ENCODE results near the gene SLX4.

SLX4 gene

DNA sequence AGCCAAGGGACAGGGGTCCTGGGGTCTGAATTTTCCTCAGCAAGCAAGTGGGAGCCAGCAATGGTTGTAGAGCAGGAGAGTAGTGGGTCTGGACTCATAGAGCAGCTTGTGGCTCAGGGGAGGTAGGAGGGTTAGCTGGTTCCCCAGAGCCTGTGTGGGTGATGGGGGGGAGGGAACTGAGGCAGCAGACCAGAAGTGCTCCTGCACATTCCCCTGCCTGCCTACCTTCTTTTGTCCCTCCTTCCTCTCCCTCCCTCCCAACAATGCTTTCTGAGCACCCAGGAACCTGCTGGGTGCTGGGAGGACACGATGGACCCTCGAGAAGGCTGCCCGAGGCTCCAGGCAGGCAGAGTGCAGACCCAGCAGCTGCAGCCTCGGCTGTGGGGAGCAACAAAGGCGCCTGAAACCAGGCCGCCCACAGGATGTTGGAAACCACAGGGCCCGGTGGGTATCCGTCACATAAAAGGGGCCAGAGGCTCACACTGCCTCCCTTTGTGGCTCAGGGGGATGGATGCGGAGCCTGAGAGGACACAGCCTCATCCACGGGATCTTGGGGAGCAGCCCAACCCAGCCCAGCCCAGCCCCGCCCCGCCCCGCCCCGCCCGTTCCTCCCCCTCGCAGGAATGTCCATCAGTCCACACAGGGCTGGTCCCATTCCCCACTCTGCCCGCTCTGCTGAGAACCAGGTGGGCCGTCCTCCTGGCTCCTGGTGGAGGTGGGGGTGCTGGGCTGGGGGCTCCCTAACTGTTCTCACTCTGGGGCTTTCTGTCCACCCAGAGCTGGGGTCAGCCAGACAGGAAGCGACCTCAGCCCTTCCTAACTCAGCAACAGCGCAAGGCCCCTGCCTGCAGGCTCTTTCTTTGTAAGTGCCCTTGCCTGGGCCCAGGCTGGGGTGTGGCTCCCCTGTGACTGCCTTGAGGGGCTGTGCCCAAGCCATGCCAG, 32.5 kb downstream of the SLX4 start:
- peak; percentile 78 for DNase-seq

- DNase-seq: peak; percentile 51
These were observed 33.3 kb downstream of the SLX4 start for GRCh38 chr16:3578121-3578520.

DNA sequence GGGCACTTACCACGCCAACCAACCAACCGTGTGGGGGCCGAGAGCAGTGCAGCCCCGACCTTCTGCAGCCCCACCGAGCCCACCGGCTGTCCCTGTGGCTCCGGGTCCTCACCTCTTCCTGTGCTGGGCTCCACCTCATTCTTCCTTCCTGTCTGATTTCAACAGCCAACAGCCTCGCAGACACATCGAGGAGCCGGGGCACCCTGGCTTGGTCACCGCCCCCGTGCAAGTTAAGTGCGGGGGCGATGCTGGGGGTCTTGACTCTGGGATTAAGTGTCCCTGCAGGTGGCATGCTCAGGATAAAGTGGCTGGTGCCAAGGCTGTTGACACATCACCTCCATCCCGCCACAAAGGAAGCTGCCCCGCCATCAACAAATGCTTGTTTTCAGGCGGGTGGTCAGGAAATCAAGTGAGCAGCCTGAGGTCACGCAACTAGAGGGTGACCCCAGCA, 34.1 kb downstream of the SLX4 start, which contains the start of gene NLRC3:
TSS of gene NLRC3 (minus strand) at position 102 of the 451 bp plus-strand sequence. CDS start 12,367 bp downstream, outside the sequence.
- peak; percentile 62 for DNase-seq

- DNase-seq: peak; percentile 36
These were observed 35.2 kb downstream of the SLX4 start for GRCh38 chr16:3576211-3576610.

DNA sequence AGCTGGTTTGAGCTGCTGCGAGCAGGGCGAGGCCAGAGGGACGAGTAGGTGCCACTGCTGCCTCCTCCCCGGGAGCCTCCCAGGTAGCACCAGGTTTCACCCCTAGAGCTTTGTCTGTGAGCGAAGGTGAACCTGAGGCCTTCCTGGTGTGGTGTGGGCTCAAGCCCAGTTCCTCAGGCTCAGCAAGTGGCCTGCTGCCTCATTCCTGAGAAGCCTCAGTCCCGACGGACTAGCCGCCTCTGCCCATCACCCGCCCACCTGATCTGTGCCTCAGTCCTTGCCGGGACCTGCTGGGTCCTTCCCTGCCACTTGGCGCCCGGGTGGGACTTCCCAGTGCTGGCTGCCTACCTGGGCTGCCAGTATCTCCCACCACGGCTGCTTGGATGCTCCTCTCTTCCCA, 35.9 kb downstream of the SLX4 start:
- DNase-seq: peak; percentile 23

- DNase-seq: no peak
These were observed 37.2 kb downstream of the SLX4 start for GRCh38 chr16:3574195-3574594.

- DNase-seq: no peak
These were observed 38.1 kb downstream of the SLX4 start for GRCh38 chr16:3573146-3573815.

DNA sequence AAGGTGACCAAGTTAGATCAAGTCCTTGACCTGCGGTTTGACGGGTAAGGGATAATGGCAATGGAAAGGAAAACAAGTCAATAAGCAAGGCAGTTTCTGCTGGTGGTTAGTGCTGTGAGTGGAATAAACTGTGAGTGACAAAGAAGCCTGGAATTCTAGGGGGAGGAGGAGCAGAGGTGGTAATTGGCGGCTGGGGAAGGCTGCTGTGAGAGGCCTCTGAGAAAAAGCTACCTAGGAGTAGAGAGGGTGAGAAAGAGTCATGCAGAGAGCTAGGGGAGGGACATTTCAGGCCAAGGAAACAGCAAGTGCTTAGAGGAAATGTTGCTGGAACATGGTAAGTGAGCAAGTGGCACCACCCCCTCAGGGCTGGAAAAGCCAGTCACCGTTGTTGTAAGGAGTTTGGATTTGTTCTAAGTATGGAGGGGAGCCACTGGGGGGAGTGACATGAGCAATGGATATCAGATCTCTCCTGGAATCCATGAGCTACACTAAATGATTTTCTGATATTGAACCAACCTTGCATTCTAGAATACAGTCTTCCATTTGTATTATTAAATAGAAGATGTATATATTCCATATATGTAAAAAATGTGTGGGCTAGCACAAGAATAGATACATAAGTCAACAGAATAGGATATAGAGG, 40.9 kb downstream of the SLX4 start:
- no peak for DNase-seq

GRCh38 chr16:3569851-3570250, 41.6 kb downstream of the SLX4 start:
- DNase-seq: no peak

DNA sequence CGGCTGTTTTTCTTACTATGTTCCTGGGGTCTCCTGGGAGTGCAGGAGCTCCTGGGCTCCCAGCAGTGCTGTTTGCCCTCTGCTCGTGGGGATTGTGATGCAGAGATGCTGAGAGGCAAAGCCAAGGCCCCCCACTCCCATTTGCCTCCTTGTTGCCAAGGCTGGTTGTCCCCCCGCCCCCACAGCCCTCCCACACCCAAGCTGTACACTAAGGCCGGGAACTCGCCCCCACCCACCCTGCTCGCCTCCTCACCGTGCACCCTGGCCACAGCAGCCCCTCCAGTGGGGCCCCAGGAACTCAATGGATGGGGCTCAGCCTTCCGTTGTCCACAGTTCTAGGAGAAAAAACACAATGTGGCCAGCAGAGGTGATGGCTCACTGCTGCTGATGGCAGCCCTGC, 44.4 kb downstream of the SLX4 start:
- no peak for DNase-seq

DNA sequence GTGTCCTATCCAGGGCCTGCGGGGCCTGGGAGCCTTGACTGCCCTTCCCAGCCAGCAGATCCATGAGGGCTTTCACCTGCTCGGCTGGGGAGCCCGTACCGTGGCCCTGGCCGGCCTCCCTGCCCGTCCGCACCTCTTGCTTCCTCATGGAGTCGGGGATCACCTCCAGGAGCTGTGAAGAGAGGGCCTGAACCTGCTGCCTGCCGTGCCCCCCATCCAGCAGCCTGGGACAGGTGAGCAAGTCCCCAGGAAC, 46.6 kb downstream of the SLX4 start:
- no peak for DNase-seq

GRCh38 chr16:3564130-3564888, 47.1 kb downstream of the SLX4 start:
- no peak for DNase-seq

- no peak for DNase-seq
These were observed 48.4 kb downstream of the SLX4 start for GRCh38 chr16:3562914-3563480.

- no peak for DNase-seq
These were observed 49.8 kb downstream of the SLX4 start for GRCh38 chr16:3561626-3562025.

GRCh38 chr16:3554351-3554928, 57.0 kb downstream of the SLX4 start:
- DNase-seq: no peak

DNA sequence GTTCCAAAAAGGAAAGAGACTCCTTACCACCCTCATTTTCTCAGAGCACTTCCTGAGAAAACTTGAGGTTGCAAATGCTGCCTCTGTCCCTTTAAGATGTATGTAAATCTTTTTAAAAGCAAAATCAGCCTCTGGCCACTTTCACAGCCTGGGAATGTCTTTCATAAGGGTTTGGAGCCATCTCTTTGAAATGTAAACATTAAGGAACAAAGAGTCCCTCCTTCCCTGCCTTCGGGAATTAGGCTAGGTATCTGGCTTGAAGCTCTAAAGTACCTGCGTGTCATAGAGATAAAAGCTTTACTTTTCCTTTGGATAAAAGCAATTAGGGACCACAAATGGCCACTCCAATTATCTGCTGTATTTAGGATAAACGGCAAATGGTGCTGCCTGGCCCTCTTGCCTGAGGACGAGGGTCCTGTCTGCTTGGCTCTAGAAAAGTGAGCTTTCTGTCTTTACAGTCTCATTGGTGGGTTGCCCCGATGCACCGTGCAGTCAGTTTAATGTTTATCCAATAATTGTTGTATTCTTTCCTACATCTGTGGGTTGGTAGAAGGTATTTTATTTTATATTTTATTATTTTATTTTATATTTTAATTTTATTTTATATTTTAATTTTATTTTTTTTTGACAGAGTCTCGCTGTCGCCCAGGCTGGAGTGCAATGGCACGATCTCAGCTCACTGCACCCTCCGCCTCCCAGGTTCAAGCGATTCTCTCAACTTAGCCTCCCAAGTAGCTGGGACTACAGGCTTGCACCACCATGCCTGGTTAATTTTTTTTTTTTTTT, 58.1 kb downstream of the SLX4 start:
- no peak for DNase-seq

GRCh38 chr16:3550851-3551847, 60.3 kb downstream of the SLX4 start:
- DNase-seq: no peak

DNA sequence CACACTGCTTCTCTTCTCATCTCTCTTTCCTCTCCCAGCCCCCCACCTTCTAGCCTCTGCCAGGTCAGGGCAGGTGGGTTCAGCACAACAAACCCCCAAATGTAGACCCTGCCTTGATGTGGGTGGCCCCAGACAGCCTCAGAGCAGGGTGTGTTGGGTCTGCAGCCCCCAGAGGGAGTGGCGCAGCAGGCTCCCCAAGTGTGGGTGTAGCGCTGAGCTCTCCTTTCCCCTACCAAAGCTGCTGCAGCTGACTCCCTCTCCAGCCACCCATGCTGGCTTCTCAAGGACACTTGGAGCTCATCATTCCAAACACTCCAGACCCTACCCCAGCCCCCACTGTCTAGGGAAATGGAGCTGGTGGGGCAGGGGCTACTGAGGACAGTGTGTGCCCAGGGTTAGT, 61.5 kb downstream of the SLX4 start:
- DNase-seq: no peak

DNA sequence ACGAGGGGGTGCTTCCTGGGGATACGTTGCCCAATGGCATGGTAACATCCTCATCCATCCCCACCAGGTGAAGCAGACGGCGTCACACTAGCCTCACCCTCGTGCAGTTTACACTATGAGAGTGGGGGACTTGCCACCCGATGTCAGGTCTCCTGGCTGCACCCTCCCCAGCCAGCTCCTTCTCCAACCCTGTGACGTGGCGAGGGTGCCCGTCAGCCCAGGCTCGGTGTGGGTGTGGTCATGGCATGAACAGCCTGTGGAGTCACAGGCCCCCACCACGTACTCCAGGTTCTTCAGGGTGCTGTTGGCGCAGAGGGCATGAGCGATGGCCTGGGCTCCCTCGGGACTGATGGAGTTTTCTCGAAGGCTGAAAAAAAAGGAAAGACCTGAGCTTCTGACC, 62.5 kb downstream of the SLX4 start:
- DNase-seq: no peak

GRCh38 chr16:3548445-3548844, 63.0 kb downstream of the SLX4 start:
- DNase-seq: no peak

All from stimulated activated CD4-positive, alpha-beta T cell treated with anti-CD3 and anti-CD28 coated beads, Interleukin-15, amount 100 ng/mL, for 24 hours (primary cell).